RWPE2 (cell line): Measurements from ENCODE around the gene ATP10A.

Source experiments
- ATAC-seq: fragments of 200-7000 bp; cut with Tn5 transposase; 3 replicates; pipeline ENCODE4 v1.9.1; 2021; ENCODE audit warnings: low read depth
- DNase-seq: peaks from one replicate; pipeline ENCODE4 v3.0.0-alpha.2; 2020; ENCODE audit warnings: low spot score
- H3K27ac ChIP-seq: fragments of 450-650 bp; 2 replicates; pipeline ENCODE4 v1.5.1; 2017; ENCODE audit warnings: mild to moderate bottlenecking; ENCODE audit not compliant: poor library complexity, severe bottlenecking
- H3K27me3 ChIP-seq: fragments of 250-450 bp; sonication (Bioruptor Pico); 2 replicates; pipeline ENCODE4 v1.5.1; 2021; ENCODE audit warnings: mild to moderate bottlenecking, moderate library complexity; ENCODE audit not compliant: insufficient read depth, poor library complexity, severe bottlenecking
- H3K36me3 ChIP-seq: fragments of 250-450 bp; sonication (Bioruptor Pico); 2 replicates; pipeline ENCODE4 v1.5.1; 2020; ENCODE audit warnings: low read depth, mild to moderate bottlenecking, moderate library complexity
- H3K4me1 ChIP-seq: fragments of 250-450 bp; sonication (Bioruptor Pico); 2 replicates; pipeline ENCODE4 v1.5.1; 2021; ENCODE audit warnings: mild to moderate bottlenecking, moderate library complexity; ENCODE audit not compliant: insufficient read depth, poor library complexity, severe bottlenecking
- H3K4me3 ChIP-seq: fragments of 250-450 bp; sonication (Bioruptor Pico); 2 replicates; pipeline ENCODE4 v1.5.1; 2021; ENCODE audit warnings: mild to moderate bottlenecking, moderate library complexity; ENCODE audit not compliant: severe bottlenecking
- H3K9me3 ChIP-seq: fragments of 250-450 bp; sonication (Bioruptor Pico); 2 replicates; pipeline ENCODE4 v1.5.1; 2021; ENCODE audit warnings: mild to moderate bottlenecking, moderate library complexity; ENCODE audit not compliant: severe bottlenecking
- CTCF ChIP-seq: fragments of 450-650 bp; IDR thresholded peaks from one replicate; pipeline ENCODE4 v1.5.1; 2017; ENCODE audit warnings: mild to moderate bottlenecking, moderate library complexity; ENCODE audit not compliant: poor library complexity, severe bottlenecking

The ATP10A gene

GRCh38 chr15:25727867-25728600, 135.1 kb downstream of the ATP10A start:
- H3K27ac ChIP-seq: no peak overlapping the region
- H3K36me3 ChIP-seq: no peaks in the 10 kb centered on the region
- H3K9me3 ChIP-seq: no peaks in the 10 kb centered on the region
- no peaks in the 10 kb centered on the region for H3K27me3 ChIP-seq
- ATAC-seq (no peak), DNase-seq (peak; percentile 15)
- no peak overlapping the region for H3K4me3 ChIP-seq
- no peaks in the 10 kb centered on the region for H3K4me1 ChIP-seq
- TF ChIP-seq CTCF: no peak

GRCh38 chr15:25727116-25727515, 136.0 kb downstream of the ATP10A start:
- Histone ChIP-seq H3K27ac (no peak overlapping the region), H3K36me3 (no peaks in the 10 kb centered on the region), H3K4me1 (no peaks in the 10 kb centered on the region), H3K4me3 (no peak overlapping the region), H3K27me3 (no peaks in the 10 kb centered on the region), H3K9me3 (no peaks in the 10 kb centered on the region)
- TF ChIP-seq CTCF: no peak
- DNase-seq (no peak), ATAC-seq (no peak)

- H3K27me3 ChIP-seq: no peaks in the 10 kb centered on the region
- no peak overlapping the region for H3K4me3 ChIP-seq
- TF ChIP-seq CTCF: no peak
- no peaks in the 10 kb centered on the region for H3K4me1 ChIP-seq
- no peaks in the 10 kb centered on the region for H3K36me3 ChIP-seq
- no peak for ATAC-seq
- no peak overlapping the region for H3K27ac ChIP-seq
- no peaks in the 10 kb centered on the region for H3K9me3 ChIP-seq
- DNase-seq: no peak
Observed at GRCh38 chr15:25725758-25726157, 137.4 kb downstream of the ATP10A start.

- TF ChIP-seq CTCF: no peak
- no peak for DNase-seq
- no peak for ATAC-seq
- no peaks in the 10 kb centered on the region for H3K9me3 ChIP-seq
- H3K27me3 ChIP-seq: no peaks in the 10 kb centered on the region
- H3K4me1 ChIP-seq: no peaks in the 10 kb centered on the region
- H3K36me3 ChIP-seq: no peaks in the 10 kb centered on the region
- no peak overlapping the region for H3K27ac ChIP-seq
- H3K4me3 ChIP-seq: no peak overlapping the region
Observed at GRCh38 chr15:25724899-25725298, 138.2 kb downstream of the ATP10A start.

- Histone ChIP-seq H3K27me3 (no peaks in the 10 kb centered on the region), H3K27ac (no peak overlapping the region), H3K9me3 (no peaks in the 10 kb centered on the region), H3K4me1 (no peaks in the 10 kb centered on the region), H3K36me3 (no peaks in the 10 kb centered on the region), H3K4me3 (no peak overlapping the region)
- no peak for TF ChIP-seq CTCF
- DNase-seq (no peak), ATAC-seq (no peak)
Observed at GRCh38 chr15:25721605-25721955, 141.5 kb downstream of the ATP10A start.
